Measurements from ENCODE around the gene PRKAG3. TPM values are rescaled to one million over a fixed set of nuclear protein-coding genes. Genes with fewer than 3 reads are reported as not detected.

The PRKAG3 gene
- total and polyA plus RNA-seq, 2 donors (not counting 3 experiments of a cell fraction or from before 2014, with no cell fraction given) = not detected

- H3K9me1 ChIP-seq (replicated peaks; ENCODE audit: control insufficient read depth, extremely low read depth, insufficient read depth, low read length) = no peaks in the 10 kb centered on the region
- no TSS peak for BruUV-seq (replicated peaks)
- CTCF ChIA-PET = interaction anchor here (2.1 kb wide), 1 partner anchor 43 kb away, joined by 8 read pairs; no protein-coding TSS in a partner anchor
- no peaks in the 10 kb centered on the region for H3K4me1 ChIP-seq (ENCODE audit: control insufficient read depth, extremely low read depth, insufficient read depth, low read length)
- no peak overlapping the region for H3K4me3 ChIP-seq (replicated peaks in 1 of 3; ENCODE audit: insufficient read depth in 1 of 3, low read depth in 1 of 3, low read length in 3 of 3)
- H4K20me1 ChIP-seq (replicated peaks; ENCODE audit: control insufficient read depth, extremely low read depth, insufficient read depth, low read length) = no peaks in the 10 kb centered on the region
- H3K36me3 ChIP-seq (ENCODE audit: control insufficient read depth in 2 of 2, extremely low read depth in 1 of 2, insufficient read depth in 2 of 2, low read length in 2 of 2) = no peaks in the 10 kb centered on the region
- dilution Hi-C loops (cut with MboI; ENCODE audit: extremely low pct_ligation_motif_present, low sequenced_read_pairs) = no loop called here
- FAIRE-seq (no peak), DNase-seq (ENCODE audit: low read depth, low spot score) (no peak)
- H3K27me3 ChIP-seq (ENCODE audit: control insufficient read depth in 2 of 2, insufficient read depth in 2 of 2, low read length in 2 of 2) = peaks cover under 1 to 2% of the 10 kb centered on the region in 2 experiments
- H3K4me2 ChIP-seq (ENCODE audit: insufficient read depth, low read length) = no peak overlapping the region
- H3K79me2 ChIP-seq (ENCODE audit: control insufficient read depth, insufficient read depth, low read length) = no peaks in the 10 kb centered on the region
- intact Hi-C loops (cut with micrococcal nuclease) = no loop called here
- no peak for TF ChIP-seq JUN (IDR thresholded peaks at IDR 0.05; ENCODE audit: borderline replicate concordance, insufficient read depth, insufficient read length, low read depth)
- no peak overlapping the region for H3K9ac ChIP-seq (replicated peaks; ENCODE audit: extremely low read depth, insufficient read depth, low read length)
- no peak overlapping the region for H2AFZ ChIP-seq (ENCODE audit: low read depth, low read length)
- POLR2A ChIA-PET = no interaction called here
- H3K9me3 ChIP-seq (replicated peaks; ENCODE audit: control insufficient read depth, insufficient read depth, low read length) = no peaks in the 10 kb centered on the region
- no peak overlapping the region for H3K27ac ChIP-seq (ENCODE audit: insufficient read depth, low read depth, low read length)
Observed at GRCh38 chr2:218804817-218805216, 26.8 kb downstream of the PRKAG3 start.

DNA sequence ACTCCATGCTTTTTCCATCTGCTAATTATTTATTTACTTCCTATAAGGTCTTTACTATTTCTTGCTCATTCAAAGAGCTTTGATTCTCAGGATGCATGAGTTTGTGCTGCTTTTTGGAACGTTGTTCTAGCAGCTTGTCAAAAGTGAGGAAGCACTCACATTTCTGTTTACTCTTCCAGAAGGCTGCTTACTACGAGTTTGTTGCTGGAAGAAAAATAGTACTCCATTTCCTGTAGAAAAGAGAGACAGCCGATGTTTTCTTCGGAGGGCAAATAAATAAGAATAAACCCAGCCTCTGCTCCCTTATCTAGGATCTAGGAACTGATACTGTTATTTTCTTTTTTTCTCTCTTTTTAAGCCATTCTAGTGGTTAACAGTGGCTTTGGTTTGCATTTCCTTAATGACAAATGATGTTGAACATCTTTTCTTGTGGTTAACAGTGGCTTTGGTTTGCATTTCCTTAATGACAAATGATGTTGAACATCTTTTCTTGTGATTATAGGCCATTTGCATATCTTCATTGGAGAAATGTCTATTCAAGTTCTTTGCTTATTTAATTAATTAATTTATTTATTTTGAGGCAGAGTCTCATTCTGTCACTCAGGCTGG is 29.1 kb downstream of the PRKAG3 start:
- Histone ChIP-seq H3K36me3 (ENCODE audit: control insufficient read depth in 2 of 2, extremely low read depth in 1 of 2, insufficient read depth in 2 of 2, low read length in 2 of 2) (no peaks in the 10 kb centered on the region), H3K9me3 (replicated peaks; ENCODE audit: control insufficient read depth, insufficient read depth, low read length) (no peaks in the 10 kb centered on the region), H2AFZ (ENCODE audit: low read depth, low read length) (no peak overlapping the region), H3K27me3 (ENCODE audit: control insufficient read depth in 2 of 2, insufficient read depth in 2 of 2, low read length in 2 of 2) (peaks cover 4% of the 10 kb centered on the region in 2 experiments), H3K4me2 (ENCODE audit: insufficient read depth, low read length) (no peak overlapping the region), H3K9me1 (replicated peaks; ENCODE audit: control insufficient read depth, extremely low read depth, insufficient read depth, low read length) (no peaks in the 10 kb centered on the region), H4K20me1 (replicated peaks; ENCODE audit: control insufficient read depth, extremely low read depth, insufficient read depth, low read length) (no peaks in the 10 kb centered on the region), H3K79me2 (ENCODE audit: control insufficient read depth, insufficient read depth, low read length) (no peaks in the 10 kb centered on the region), H3K4me1 (ENCODE audit: control insufficient read depth, extremely low read depth, insufficient read depth, low read length) (no peaks in the 10 kb centered on the region), H3K9ac (replicated peaks; ENCODE audit: extremely low read depth, insufficient read depth, low read length) (no peak overlapping the region), H3K4me3 (replicated peaks in 1 of 3; ENCODE audit: insufficient read depth in 1 of 3, low read depth in 1 of 3, low read length in 3 of 3) (no peak overlapping the region), H3K27ac (ENCODE audit: insufficient read depth, low read depth, low read length) (no peak overlapping the region)
- dilution Hi-C loops (cut with MboI; ENCODE audit: extremely low pct_ligation_motif_present, low sequenced_read_pairs) = no loop called here
- CTCF ChIA-PET = interaction anchor here (0.6 to 2.1 kb wide), 2 partner anchors 45 kb away, joined by 3 to 8 read pairs; no protein-coding TSS in a partner anchor
- intact Hi-C loops (cut with micrococcal nuclease) = no loop called here
- DNase-seq (ENCODE audit: low read depth, low spot score) = no peak
- no peak for TF ChIP-seq FOS (IDR thresholded peaks at IDR 0.05; ENCODE audit: borderline replicate concordance, insufficient read depth, low read length)
- POLR2A ChIA-PET = no interaction called here
- FAIRE-seq = no peak
- BruUV-seq (replicated peaks) = no TSS peak

All from endothelial cell of umbilical vein (primary cell).